ENCODE data around the gene NDUFAB1. TPM values are rescaled to one million over a fixed set of nuclear protein-coding genes. Genes with fewer than 3 reads are reported as not detected.

Gene NDUFAB1
- total and polyA plus RNA-seq, 12 donors = 67.6 to 306 (median 126) TPM

DNA sequence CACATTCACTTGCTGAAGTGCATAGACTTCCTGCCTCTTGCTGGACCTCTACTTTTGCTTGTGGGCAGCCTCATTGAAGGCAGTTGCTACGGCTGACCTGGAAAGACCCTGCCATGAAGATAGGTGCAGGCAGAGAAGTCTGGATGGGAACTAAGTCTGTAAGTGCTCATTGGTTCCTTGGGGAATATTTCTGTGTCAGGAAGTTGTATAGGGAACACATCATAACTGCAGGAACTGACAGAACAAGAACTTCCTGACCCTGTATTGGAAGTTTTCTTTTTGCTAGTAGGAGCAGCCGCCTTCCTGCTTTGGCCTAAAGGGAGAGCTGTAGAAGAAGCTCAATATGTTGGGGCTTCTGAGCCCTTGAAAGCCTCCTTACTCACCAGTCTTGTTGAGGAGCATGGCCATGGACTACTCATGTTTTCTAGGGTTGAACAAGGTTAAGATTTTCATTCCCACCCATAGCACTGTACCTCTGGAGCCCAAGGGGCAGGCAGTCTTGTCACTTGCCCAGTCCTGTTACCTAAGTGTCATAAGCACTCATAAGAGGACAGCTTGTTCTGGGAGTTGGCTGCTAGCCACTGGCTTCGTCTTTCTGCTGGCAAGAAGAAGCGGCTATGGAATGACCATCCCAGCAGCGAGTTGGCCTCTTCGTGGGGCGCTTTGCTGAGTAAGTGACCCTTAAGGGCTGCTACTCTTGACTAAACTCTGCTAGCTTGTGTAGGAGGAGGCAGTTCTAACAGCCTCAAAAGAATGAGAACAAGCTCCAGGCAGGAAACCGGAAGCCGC is 31.3 kb downstream of the NDUFAB1 start:
- no peak for TF ChIP-seq POLR2A (IDR thresholded peaks at IDR 0.05)
- TF ChIP-seq, protein P1, sequence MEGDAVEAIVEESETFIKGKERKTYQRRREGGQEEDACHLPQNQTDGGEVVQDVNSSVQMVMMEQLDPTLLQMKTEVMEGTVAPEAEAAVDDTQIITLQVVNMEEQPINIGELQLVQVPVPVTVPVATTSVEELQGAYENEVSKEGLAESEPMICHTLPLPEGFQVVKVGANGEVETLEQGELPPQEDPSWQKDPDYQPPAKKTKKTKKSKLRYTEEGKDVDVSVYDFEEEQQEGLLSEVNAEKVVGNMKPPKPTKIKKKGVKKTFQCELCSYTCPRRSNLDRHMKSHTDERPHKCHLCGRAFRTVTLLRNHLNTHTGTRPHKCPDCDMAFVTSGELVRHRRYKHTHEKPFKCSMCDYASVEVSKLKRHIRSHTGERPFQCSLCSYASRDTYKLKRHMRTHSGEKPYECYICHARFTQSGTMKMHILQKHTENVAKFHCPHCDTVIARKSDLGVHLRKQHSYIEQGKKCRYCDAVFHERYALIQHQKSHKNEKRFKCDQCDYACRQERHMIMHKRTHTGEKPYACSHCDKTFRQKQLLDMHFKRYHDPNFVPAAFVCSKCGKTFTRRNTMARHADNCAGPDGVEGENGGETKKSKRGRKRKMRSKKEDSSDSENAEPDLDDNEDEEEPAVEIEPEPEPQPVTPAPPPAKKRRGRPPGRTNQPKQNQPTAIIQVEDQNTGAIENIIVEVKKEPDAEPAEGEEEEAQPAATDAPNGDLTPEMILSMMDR (IDR thresholded peaks at IDR 0.05) = no peak
- no peak overlapping the region for H3K27ac ChIP-seq
- no peak for DNase-seq
- WGBS, 4 donors = 89 to 99% (median 93%) methylated on average over 7 to 9 of the region's 9 CpGs
- peaks cover 0 to 98% of the 10 kb centered on the region in 2 donors for H3K36me3 ChIP-seq (replicated peaks in 1 of 2)
- intact Hi-C loops (cut with DNase I) = no loop called here
- peaks cover 0 to 1% of the 10 kb centered on the region in 2 donors for H3K4me1 ChIP-seq (replicated peaks in 1 of 2)
- H3K4me3 ChIP-seq = no peak overlapping the region
- H3K27me3 ChIP-seq = no peaks in the 10 kb centered on the region
- H3K9me3 ChIP-seq (replicated peaks in 1 of 3) = no peaks in the 10 kb centered on the region

DNA sequence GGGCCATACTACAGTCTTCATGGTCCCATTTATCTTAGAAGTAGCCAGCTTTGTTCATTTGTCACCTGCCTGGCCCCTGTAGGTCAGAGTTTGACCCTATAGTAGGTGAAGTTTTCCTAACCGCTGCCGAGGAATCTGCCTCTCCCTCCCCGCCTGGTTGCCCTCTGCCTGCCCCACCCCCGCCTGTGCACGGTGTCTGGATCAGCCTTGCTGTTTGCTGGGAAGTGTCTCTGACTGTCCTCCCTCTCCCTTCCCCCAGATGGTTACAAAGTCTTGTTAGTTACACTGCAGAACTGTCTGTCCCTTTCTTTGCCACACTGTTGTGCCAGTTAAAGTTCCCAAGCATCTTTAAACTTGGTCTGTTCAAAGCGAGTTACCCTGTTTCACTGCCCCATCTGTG is 32.9 kb downstream of the NDUFAB1 start:
- DNase-seq = no peak
- no peaks in the 10 kb centered on the region for H3K9me3 ChIP-seq (replicated peaks in 1 of 3)
- 69 to 87% (median 78%) methylated on average over 5 to 6 of the region's 6 CpGs for WGBS, 4 donors

DNA sequence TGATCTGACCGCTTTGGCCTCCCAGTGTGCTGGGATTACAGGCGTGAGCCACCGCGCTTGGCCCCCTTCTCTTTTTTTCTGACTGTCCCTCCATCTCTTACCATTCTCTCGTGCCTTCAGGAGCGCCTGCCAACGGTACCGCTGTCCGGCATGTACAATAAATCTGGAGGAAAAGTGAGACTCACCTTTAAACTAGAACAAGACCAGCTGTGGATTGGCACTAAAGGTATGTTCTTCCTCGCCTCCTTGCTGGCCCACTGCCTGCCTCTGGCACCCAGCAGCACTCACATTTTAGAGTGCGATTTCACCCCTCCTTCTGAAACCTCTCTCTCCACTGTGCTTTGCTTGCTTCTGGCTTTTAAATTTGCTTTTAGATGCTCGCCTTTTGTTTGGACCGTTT is 33.6 kb downstream of the NDUFAB1 start:
- intact Hi-C loops (cut with DNase I) = no loop called here
- DNase-seq = no peak
- Histone ChIP-seq H3K27me3 (no peaks in the 10 kb centered on the region), H3K27ac (no peak overlapping the region), H3K4me3 (no peak overlapping the region), H3K36me3 (replicated peaks in 1 of 2) (peaks cover 0 to 82% of the 10 kb centered on the region in 2 donors), H3K4me1 (replicated peaks in 1 of 2) (peaks cover 9 to 17% of the 10 kb centered on the region in 2 donors), H3K9me3 (replicated peaks in 1 of 3) (no peaks in the 10 kb centered on the region)
- TF ChIP-seq, protein P1 (IDR thresholded peaks at IDR 0.05) = no peak
- TF ChIP-seq POLR2A (IDR thresholded peaks at IDR 0.05) = no peak
- WGBS, 4 donors = 87 to 94% (median 91%) methylated on average over 13 of the region's 13 CpGs

More for the DNA sequence above, 32.9 kb downstream of the NDUFAB1 start:
- Histone ChIP-seq H3K4me3 (no peak overlapping the region), H3K27me3 (no peaks in the 10 kb centered on the region), H3K4me1 (replicated peaks in 1 of 2) (peaks cover 9 to 17% of the 10 kb centered on the region in 2 donors), H3K36me3 (replicated peaks in 1 of 2) (peaks cover 0 to 89% of the 10 kb centered on the region in 2 donors), H3K27ac (no peak overlapping the region)
- intact Hi-C loops (cut with DNase I) = no loop called here
- no peak for TF ChIP-seq POLR2A (IDR thresholded peaks at IDR 0.05)
- TF ChIP-seq, protein P1 (IDR thresholded peaks at IDR 0.05) = no peak

DNA sequence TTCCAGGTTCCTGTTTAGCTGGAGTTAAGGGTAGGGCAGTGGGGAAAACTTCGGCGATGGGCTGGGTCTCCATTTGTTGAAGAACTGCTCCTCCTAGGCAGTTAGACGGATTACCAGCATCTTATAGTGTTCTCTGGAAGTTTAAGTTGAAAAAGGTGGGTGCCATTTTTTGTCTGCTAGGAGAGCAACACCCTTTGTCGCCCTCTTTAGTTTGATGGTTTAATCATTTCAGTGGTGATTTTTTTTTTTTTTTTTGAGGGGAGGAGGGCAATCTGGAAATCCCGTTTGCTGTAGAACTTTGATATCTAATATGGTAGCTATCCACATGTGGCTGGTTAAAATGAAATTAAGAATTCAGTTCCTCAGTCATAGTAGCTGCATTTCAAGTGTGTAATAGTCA is 34.5 kb downstream of the NDUFAB1 start:
- peaks cover 0 to 73% of the 10 kb centered on the region in 2 donors for H3K36me3 ChIP-seq (replicated peaks in 1 of 2)
- intact Hi-C loops (cut with DNase I) = no loop called here
- TF ChIP-seq, protein P1 (IDR thresholded peaks at IDR 0.05) = no peak
- TF ChIP-seq POLR2A (IDR thresholded peaks at IDR 0.05) = no peak

More for the DNA sequence above, 34.5 kb downstream of the NDUFAB1 start:
- 76 to 89% (median 78%) methylated on average over 5 of the region's 5 CpGs for WGBS, 4 donors
- Histone ChIP-seq H3K27ac (no peak overlapping the region), H3K4me1 (replicated peaks in 1 of 2) (peaks cover 9 to 20% of the 10 kb centered on the region in 2 donors), H3K4me3 (no peak overlapping the region), H3K9me3 (replicated peaks in 1 of 3) (no peaks in the 10 kb centered on the region), H3K27me3 (no peaks in the 10 kb centered on the region)
- no peak for DNase-seq

All from adrenal gland (tissue), 12 donors.